Lower leg skin (tissue), 4 donors: ENCODE results near the gene HOXB2. TPM values are rescaled to one million over a fixed set of nuclear protein-coding genes. Genes with fewer than 3 reads are reported as not detected.

Experiments used
- DNase-seq, 2 donors: peaks; one replicate each; pipeline ENCODE4 v3.0.0-alpha.2; 2019; ENCODE audit warnings: low spot score in 2 of 2
- H3K4me3 ChIP-seq: fragments of 200-600 bp; sonication (generic); 2 replicates; pipeline ENCODE4 v1.5.1; 2017; ENCODE audit warnings: mild to moderate bottlenecking, low read depth; ENCODE audit not compliant: poor library complexity, severe bottlenecking
- CTCF ChIP-seq, 3 donors: fragments of 450-650 bp; IDR thresholded peaks; one replicate each; pipeline ENCODE4 v1.5.1; 2016; ENCODE audit warnings: antibody characterized with exemption in 3 of 3, mild to moderate bottlenecking in 3 of 3, moderate library complexity in 2 of 3
- POLR2A ChIP-seq, 2 donors: fragments of 450-650 bp; IDR thresholded peaks; one replicate each; pipeline ENCODE4 v1.6.1; 2016 to 2017; ENCODE audit warnings: antibody characterized with exemption in 2 of 2, mild to moderate bottlenecking in 1 of 2, moderate library complexity in 1 of 2
- WGBS, 2 donors: methylation state at CpG; one replicate each; pipeline ENCODE4 v1.1.5; 2018; 5-methylcytosine and 5-hydroxymethylcytosine counted together
- intact Hi-C: fragments of 100-400 bp; cut with DNase I; formaldehyde crosslinking; loops from one replicate; pipeline ENCODE4 v1.15.0; 2023; ENCODE audit warnings: low total_unique reads
- total RNA-seq, 4 donors: library from RNA; depleted of rRNA; stranded (reverse); fragments of >200 nt; gene quantifications; one replicate each; pipeline ENCODE4 v1.1.0, GENCODE V29; 2016

The HOXB2 gene
- total RNA-seq, 4 donors from 2014 or later = 5.8 to 34.9 (median 20.9) TPM

GRCh38 chr17:48568499-48569239 is 23.8 kb upstream of the HOXB2 start:
- 58 to 59% methylated on average over 33 of the region's 33 CpGs for WGBS, 2 donors
- no peak for DNase-seq
- no peak overlapping the region for H3K4me3 ChIP-seq
- no peak for TF ChIP-seq POLR2A (IDR thresholded peaks at IDR 0.05)
- no peak for TF ChIP-seq CTCF (IDR thresholded peaks at IDR 0.05)
- intact Hi-C loops = no loop called here

- no peak for DNase-seq
- TF ChIP-seq POLR2A (IDR thresholded peaks at IDR 0.05) = no peak
- no peak for TF ChIP-seq CTCF (IDR thresholded peaks at IDR 0.05)
- WGBS, 2 donors = 76 to 83% methylated on average over 2 of the region's 2 CpGs
- intact Hi-C loops = no loop called here
- H3K4me3 ChIP-seq = no peak overlapping the region
Measured at GRCh38 chr17:48567646-48568354, 22.9 kb upstream of the HOXB2 start.

GRCh38 chr17:48567209-48567608 is 22.3 kb upstream of the HOXB2 start:
- DNase-seq = no peak
- no peak overlapping the region for H3K4me3 ChIP-seq
- whole genome bisulfite sequencing, 2 donors = 51 to 56% methylated on average over 6 of the region's 6 CpGs
- intact Hi-C loops = no loop called here
- TF ChIP-seq CTCF (IDR thresholded peaks at IDR 0.05) (no peak), POLR2A (IDR thresholded peaks at IDR 0.05) (no peak)

GRCh38 chr17:48566717-48567116 is 21.8 kb upstream of the HOXB2 start:
- TF ChIP-seq POLR2A (IDR thresholded peaks at IDR 0.05) = no peak
- no peak for TF ChIP-seq CTCF (IDR thresholded peaks at IDR 0.05)
- intact Hi-C loops = no loop called here
- WGBS, 2 donors = 44 to 50% methylated on average over 2 of the region's 2 CpGs
- no peak overlapping the region for H3K4me3 ChIP-seq
- no peak for DNase-seq

GRCh38 chr17:48565925-48566710 is 21.2 kb upstream of the HOXB2 start:
- intact Hi-C loops = no loop called here
- TF ChIP-seq POLR2A (IDR thresholded peaks at IDR 0.05) = no peak
- no peak for TF ChIP-seq CTCF (IDR thresholded peaks at IDR 0.05)
- 78 to 92% methylated on average over 4 of the region's 4 CpGs for WGBS, 2 donors
- no peak for DNase-seq
- no peak overlapping the region for H3K4me3 ChIP-seq
